Ureter (tissue), 1 donor: ENCODE measurements around the gene SLC4A4. TPM values are rescaled to one million over a fixed set of nuclear protein-coding genes. Genes with fewer than 3 reads are reported as not detected.

Experiments used
- DNase-seq: peaks from one replicate; pipeline ENCODE4 v3.0.0-alpha.2; 2020; ENCODE audit warnings: low spot score
- total RNA-seq: library from RNA; stranded (reverse); gene quantifications from one replicate; pipeline ENCODE4 v1.2.4, GENCODE V29; 2023
- donor health status: DM: yes; HTN: yes; CAD: no.

SLC4A4 gene
- total RNA-seq: 36.8 TPM

- no peak for DNase-seq
Measured at GRCh38 chr4:71338846-71339593, at the start of gene SLC4A4. SLC4A4 (plus strand) TSS chr4:71339020.

GRCh38 chr4:71290074-71290473 lies 48.7 kb upstream of the SLC4A4 start:
- DNase-seq: no peak

GRCh38 chr4:71290476-71290875 lies 48.3 kb upstream of the SLC4A4 start:
- DNase-seq: no peak

GRCh38 chr4:71292228-71292627 lies 46.6 kb upstream of the SLC4A4 start:
- DNase-seq: no peak

- DNase-seq: no peak
Measured at GRCh38 chr4:71293705-71294104, 45.1 kb upstream of the SLC4A4 start.

- no peak for DNase-seq
Measured at GRCh38 chr4:71294301-71294700, 44.5 kb upstream of the SLC4A4 start.

GRCh38 chr4:71296945-71297344 lies 41.9 kb upstream of the SLC4A4 start:
- DNase-seq: no peak

GRCh38 chr4:71300362-71300761 lies 38.5 kb upstream of the SLC4A4 start:
- DNase-seq: no peak

- no peak for DNase-seq
Measured at GRCh38 chr4:71300964-71301363, 37.9 kb upstream of the SLC4A4 start.

- DNase-seq: no peak
Measured at GRCh38 chr4:71303287-71303686, 35.5 kb upstream of the SLC4A4 start.

GRCh38 chr4:71303850-71304249 lies 35.0 kb upstream of the SLC4A4 start:
- DNase-seq: no peak

- no peak for DNase-seq
Measured at GRCh38 chr4:71304289-71304850, 34.5 kb upstream of the SLC4A4 start.

- DNase-seq: no peak
Measured at GRCh38 chr4:71307729-71308128, 31.1 kb upstream of the SLC4A4 start.

- DNase-seq: no peak
Measured at GRCh38 chr4:71322425-71322824, 16.4 kb upstream of the SLC4A4 start.

- DNase-seq: no peak
Measured at GRCh38 chr4:71333368-71333767, 5.5 kb upstream of the SLC4A4 start.

- no peak for DNase-seq
Measured at GRCh38 chr4:71333960-71334359, 4.9 kb upstream of the SLC4A4 start.

- no peak for DNase-seq
Measured at GRCh38 chr4:71334465-71334882, 4.3 kb upstream of the SLC4A4 start.

GRCh38 chr4:71343670-71344466 lies 5.0 kb downstream of the SLC4A4 start:
- no peak for DNase-seq

- no peak for DNase-seq
Measured at GRCh38 chr4:71346710-71347109, 7.9 kb downstream of the SLC4A4 start.

GRCh38 chr4:71348586-71348985 lies 9.8 kb downstream of the SLC4A4 start:
- no peak for DNase-seq

GRCh38 chr4:71355045-71355444 lies 16.2 kb downstream of the SLC4A4 start:
- no peak for DNase-seq

GRCh38 chr4:71355971-71356370 lies 17.2 kb downstream of the SLC4A4 start:
- DNase-seq: no peak
